HG03442 (cell line): ENCODE results near the gene AGAP3.

Experiments
- ATAC-seq: cut with Tn5 transposase; IDR thresholded peaks from one replicate; pipeline ENCODE4 v1.9.1; 2021; ENCODE audit warnings: mild to moderate bottlenecking, moderate library complexity; ENCODE audit not compliant: unreplicated experiment

The AGAP3 gene

GRCh38 chr7:151057989-151058780, 28.1 kb upstream of the AGAP3 start:
- peak; percentile 88 for ATAC-seq

DNA sequence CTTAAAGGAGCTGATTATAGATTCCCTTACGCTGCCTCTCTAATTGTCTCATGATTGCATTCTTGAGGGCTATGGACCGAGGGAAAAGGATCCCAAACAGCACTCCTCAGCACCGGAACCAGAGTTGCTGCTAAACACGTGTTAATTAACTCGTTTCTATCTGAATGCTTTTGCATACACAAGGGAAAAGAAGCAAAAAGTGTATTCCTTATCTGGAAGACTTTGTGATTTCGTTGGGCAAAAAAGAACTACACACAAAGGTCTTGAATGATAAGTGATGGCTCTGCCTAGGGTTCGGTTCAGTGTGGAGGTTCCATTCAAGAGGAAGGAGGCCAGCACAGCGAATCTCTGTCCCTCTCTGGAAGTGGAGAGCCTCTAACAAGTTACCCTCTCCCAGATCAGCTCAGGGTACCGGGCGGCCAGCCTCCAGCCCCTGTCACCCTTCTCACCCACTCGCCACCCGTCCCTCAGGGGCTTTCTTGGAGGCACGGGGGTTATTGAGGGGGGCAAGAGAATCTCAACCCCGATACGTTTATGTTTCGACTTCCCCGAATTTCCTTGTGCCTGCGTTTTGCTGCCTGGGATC, 27.4 kb upstream of the AGAP3 start:
- no peak for ATAC-seq

DNA sequence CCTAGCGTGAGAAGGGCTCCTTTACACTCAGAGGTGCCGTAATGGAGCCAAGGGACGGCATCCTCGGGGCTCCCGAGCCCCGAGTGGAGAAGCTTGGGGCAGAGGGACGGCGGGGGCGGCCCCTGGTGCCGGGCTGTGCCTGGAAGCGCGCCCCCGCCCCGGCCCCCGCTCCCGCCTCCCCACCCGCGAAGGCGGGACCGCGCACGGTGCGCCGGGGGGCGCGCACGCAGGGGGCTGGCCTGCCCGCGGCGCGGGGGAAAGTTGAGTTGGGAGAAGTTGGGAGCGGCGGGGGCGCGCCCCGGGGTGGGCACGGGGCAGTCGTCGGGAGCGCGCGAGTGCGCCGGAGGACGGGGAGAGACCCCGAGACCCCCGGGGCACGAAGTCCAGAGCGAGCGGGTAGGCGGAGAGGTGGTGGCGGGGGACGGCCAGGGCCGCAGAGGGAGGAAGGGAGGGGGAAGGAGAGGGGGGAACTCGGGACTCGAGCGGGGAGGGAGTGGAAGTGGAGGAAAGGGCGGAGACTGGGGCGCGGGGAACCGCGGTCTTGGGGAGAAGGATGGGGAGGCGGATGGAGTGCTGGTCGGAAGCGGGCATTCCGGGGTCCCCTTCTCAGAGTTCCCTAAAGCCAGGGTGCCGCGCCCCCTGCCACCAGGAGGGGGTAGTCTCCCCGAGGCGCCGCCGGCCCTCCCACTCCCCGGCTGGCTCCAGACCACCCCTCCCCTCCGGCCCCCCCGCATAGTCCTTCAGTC, 26.7 kb upstream of the AGAP3 start, which contains the start of gene SLC4A2:
Gene SLC4A2, plus strand, starts transcription at position 223 of the 746 bp plus-strand sequence. CDS start 2,399 bp downstream, outside the sequence.
- peak; percentile 27 for ATAC-seq

DNA sequence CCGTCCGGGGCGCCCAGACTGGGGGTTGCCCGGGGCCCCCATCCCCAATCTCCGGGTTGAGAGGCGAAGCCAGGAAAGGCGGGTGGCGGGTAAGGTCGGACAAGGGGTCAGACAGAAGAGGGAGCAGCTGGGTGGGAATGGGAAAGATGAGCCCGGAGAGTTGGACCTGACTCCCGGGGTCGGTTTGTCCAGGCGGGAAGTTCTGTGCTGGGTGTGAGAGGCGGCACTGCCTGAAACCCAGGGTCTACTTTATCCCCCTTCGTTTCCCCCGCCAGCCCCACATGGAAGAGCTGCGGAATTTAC, 26.2 kb upstream of the AGAP3 start:
- ATAC-seq, result no peak

DNA sequence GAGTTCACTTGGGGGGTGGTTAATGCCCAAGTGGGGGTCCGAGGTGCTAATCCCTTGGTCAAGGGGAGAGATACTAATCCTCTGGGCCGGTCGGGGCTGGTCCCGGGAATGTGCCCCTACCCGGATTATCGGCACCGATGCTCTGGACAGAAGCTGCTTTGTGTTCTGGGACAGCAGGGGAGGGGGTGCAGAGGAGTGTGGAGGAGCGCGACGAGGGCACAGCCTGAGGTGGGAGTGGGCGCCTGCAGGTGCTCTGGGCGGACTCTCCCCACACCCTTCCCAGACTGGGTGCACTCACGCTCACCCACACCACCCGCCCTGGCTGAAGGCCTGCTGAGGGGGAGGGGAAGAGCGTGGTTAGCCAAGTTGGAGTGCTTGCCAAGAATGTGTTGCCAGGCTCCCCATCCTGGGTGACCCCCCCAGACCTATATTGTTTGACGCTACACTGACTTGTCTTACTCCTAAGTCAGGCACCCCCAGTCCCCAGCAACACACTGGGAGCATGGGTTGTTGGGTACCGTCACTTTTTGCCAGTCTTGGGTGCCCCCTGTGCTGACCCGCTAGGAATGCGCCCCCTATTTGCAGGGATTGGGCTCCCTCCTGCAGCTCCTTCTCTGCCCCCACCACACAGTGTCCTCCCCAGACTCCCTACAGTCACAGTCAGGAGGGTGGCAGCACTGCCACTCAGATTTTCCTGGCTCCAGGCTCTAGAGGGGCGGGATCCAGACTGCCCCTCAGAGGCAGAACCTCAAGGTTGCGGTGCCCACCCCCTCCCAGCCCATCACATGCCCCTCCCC, 25.7 kb upstream of the AGAP3 start:
- ATAC-seq, result no peak

DNA sequence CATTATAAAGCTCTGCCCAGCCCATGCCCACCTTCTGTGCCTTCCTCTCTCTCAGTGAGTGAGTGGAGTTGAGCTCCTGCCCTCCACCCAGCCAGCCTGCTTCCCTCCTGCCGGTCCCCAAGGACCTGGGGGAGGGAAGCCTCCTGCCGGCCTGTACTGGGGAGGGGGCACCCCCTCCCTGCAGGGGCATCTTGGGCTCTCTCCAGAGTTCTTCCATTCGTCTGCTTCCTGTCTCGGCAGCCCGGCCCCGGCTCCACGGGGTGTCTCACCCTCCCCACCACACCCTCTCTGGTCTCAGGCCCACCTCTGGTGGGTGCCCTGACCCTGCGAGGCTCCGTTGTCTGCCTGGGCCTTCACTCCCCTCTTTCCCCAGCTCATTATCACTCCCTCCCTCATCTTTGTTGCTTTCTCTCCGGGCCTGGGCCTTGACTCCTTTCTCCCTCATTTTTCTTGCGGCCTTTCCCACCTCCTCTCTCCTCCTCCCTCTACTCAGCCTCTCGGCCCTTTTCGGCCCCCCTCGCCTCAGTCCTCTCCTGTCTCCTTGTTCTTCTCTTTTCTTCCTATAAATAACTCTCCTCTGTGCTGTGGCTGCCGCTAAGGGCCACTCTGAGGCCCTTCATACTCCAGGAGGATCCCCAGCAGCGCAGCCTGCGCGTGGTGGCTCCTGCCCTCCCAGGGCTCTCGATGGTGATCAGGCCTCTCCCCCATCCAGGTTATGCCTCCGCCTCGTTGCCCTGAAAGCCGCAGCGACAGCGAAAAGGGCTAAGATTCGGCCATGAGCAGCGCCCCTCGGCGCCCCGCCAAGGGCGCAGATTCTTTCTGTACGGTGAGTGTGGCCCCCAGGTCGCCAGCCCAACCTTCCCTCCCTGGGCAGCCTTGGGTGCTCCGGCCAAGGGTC, 24.8 kb upstream of the AGAP3 start:
- no peak for ATAC-seq

- no peak for ATAC-seq
Measured at GRCh38 chr7:151062111-151062398, 24.2 kb upstream of the AGAP3 start.

DNA sequence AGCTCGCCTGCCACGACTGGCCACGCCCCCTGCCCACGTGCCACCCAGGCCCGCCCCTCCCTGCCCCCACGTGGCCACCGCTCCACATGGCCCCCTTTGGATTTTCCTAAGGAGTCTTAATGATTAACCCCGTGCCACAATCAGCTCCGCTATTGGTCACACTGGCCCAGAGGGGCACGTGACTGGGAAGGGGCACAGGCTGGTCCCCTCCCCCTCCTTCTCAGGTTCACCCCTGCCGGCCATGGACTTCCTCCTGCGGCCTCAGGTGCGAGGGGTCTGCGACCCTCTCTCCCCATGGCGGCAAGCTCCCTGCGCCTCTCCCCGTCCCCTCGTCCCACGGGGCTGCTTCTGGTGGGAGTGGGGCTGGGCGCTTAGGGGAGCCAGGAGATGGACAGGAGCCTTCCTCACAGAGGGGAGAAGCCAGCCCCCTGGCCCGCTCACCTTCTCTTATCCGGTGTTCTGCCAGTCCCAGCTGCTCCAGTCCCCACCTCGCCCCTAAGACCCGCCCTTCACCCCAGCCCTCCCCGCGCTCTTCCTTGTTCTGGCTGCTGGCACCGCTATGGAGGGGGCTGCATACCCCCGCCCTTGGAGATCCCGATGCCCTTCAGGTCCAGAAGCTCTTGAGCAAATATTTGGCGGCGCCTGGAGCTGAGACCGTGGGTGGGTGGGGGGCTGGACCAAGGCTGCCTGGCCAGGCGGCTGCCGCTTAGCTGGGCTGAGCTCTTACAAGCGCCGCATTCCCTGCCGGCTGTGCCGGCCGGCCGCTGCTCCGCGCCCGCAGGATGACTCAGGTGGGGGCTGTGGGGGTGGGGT, 23.7 kb upstream of the AGAP3 start:
- ATAC-seq, result no peak

DNA sequence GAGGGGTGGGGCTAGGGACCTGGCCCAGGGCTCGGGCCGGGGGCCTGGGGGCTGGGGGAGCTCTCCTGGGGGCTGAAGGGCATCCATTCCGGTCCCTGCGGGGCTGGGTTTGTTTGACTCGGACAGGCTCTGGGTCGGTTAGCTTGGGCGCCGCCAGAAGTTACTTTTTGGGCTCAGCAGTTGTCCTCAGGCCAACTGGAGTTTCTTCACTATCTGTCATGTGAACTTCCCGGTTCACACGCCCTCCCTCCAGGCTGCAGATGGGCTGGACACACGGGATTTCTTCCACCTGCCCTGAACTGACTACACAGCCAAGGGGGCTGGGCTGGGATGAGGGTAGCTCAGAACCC, 23.1 kb upstream of the AGAP3 start:
- no peak for ATAC-seq

GRCh38 chr7:151064454-151064853, 21.8 kb upstream of the AGAP3 start:
- no peak for ATAC-seq

DNA sequence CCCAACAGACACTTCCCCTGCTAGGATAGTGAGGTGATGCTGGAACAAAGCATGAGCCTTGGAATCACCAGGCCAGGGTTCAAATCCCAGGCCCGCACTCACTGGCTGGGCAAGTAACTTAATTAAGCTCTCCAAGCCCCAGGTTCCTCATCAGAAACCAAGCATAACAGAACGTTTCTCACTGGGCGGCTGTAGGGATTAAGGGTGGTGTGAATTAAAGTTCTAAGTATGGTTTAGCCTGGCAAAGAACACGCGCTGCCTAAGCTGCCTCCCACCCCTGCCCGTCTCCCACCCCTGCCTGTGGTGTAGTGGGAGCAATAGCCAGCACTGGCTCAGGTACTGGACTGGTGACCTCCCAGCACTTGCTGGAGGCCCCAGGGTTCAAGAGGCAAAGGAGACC, 21.3 kb upstream of the AGAP3 start:
- ATAC-seq, result no peak

- no peak for ATAC-seq
Measured at GRCh38 chr7:151065516-151065915, 20.8 kb upstream of the AGAP3 start.

DNA sequence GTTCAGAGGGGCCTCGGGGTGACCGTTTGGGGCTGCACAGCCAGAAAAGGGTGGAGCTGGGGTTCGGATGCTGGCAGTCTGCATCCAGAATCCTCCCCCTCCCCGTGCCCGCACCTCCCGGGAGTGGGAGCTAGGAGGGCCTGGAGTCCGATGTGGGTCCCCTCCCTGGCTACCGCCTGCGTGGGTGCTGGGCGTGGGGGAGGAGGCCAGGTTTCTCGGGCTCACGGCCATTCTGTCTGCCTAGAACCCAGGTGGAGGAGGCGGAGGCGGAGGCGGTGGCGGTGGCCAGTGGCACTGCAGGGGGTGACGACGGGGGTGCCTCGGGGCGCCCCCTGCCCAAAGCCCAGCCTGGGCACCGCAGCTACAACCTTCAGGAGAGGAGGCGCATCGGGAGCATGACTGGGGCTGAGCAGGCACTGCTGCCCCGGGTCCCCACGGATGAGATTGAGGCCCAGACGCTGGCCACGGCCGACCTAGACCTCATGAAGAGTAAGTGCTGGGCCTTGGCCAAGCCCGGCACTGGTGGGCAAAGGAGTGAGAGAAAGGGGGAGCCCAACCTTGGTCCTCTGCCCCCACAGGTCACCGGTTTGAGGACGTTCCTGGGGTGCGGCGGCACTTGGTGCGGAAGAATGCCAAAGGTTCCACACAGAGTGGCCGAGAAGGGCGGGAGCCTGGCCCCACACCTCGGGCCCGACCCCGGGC, 19.9 kb upstream of the AGAP3 start:
- ATAC-seq, result no peak

DNA sequence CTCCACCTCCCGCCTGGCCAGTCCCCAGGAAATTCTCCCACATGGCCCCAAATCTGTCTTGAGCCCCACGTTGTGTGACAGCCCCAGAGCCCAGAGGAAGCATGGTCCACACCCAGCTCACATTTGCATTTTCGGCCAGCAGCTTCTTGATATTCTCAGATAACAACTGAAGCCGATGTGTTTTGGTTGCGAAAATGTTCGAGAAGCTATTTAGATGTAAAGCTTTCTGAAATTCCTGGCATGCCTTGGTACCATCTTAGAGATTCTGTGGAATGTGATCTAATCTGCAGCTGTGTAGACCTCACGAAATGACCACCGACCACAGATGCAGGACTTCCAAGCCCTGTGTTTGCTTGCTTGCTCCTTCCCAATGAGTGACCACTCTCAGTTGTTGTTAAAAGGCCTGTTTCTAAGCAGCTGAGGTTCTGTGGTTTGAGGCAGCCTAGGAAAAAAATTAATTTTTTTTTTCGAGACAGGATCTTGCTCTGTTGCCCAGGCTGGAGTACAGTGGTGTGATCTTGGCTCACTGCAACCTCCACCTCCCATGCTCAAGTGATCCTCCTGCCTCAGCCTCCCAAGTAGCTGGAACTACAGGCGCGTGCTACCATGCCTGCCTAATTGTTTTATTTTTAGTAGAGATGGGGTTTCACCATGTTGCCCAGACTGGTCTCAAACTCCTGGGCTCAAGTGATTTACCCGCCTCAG, 18.1 kb upstream of the AGAP3 start:
- ATAC-seq, result no peak

DNA sequence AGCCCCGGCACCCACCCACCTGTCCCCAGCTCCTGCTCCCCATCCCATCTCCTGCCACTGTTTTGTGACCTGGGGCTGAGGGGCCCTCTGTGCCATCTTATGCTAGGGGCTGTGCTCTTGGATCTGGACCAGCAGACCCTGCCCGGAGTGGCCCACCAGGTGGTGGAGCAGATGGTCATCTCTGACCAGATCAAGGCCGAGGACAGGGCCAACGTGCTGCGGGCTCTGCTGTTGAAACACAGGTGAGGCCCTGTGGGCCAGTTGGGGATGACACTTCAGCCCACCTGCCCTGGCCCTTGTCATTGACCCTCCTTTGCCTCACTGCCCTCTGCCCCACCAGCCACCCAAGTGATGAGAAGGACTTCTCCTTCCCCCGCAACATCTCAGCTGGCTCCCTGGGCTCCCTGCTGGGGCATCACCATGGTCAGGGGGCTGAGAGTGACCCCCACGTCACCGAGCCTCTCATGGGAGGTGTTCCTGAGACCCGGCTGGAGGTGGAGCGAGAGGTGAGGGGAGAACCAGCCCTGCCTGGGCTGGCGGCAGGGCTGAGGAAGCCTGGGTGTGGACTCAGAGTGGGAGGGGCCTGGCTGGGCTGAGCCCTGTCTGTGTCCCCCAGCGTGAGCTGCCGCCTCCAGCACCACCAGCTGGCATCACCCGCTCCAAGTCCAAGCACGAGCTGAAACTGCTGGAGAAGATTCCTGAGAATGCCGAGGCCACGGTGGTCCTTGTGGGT, 16.3 kb upstream of the AGAP3 start:
- no peak for ATAC-seq

GRCh38 chr7:151070574-151070960, 15.7 kb upstream of the AGAP3 start:
- ATAC-seq, result no peak

GRCh38 chr7:151071032-151071866, 15.0 kb upstream of the AGAP3 start:
- ATAC-seq, result no peak
